HG02759 (cell line): ENCODE data around the gene CDH2.
"Not testable (repeated sequence)": the region's sequence is repeated elsewhere in the genome, so short reads cannot be mapped to it uniquely, and the experiment has no call there.

Source experiments
- ATAC-seq: cut with Tn5 transposase; IDR thresholded peaks from one replicate; pipeline ENCODE4 v1.9.1; 2021; ENCODE audit warnings: mild to moderate bottlenecking, moderate library complexity; ENCODE audit not compliant: unreplicated experiment

The CDH2 gene

DNA sequence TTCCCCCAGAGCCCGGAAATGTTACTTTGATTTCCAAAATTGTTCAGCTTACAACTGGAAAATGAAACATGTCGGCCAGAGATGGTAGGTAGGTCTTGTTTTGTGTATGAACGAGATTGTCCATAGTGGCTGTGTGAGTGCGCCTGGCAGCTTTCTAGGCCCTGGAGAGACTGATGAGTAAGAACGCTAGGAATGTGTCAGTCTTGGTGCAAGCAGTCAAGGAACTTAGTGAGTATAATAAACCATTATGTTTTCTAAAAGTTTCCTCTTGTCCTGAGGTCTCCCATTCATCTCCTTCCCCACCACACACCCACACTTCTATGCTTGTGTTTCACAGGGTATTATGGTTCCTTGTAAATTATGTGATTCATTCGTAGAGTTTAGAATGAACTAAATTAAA is 234.2 kb downstream of the CDH2 start:
- ATAC-seq, result no peak

DNA sequence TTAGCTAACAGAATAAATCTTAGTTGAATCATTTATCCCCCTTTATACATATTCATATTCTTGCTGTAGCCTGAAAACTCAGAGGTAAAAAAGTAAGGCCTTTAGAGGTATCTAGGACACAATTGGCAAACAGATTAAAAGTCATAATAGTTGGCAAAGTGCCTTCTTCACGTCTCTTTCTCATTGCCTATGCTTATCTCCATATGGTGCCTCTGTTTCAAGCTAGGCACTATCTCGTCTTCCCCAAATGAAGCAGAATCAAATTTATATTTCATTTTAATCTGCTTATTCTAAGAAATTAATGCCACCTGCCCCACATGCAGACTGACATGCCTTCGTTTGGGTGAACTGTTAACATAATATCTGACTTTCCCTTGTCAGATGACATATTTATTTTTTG is 245.4 kb downstream of the CDH2 start:
- ATAC-seq, result no peak

DNA sequence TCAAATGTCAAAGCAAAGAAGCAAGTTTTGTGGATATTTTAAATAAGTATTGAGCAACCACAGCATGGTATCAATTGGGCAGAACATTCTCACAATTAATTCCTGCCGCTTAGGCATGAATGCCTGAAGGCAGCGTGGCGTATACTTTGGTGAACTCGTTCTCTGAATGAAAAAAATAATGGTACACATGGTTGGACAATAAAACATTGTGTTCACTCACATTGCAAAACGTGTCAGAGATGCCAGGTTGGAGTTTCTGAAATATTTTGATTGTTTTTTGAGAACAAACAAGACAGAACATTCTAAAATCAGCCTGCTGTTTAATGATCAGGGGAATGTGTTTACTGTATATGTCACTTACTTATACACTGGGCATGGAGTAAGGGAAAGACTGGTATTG is 254.2 kb downstream of the CDH2 start:
- no peak for ATAC-seq

DNA sequence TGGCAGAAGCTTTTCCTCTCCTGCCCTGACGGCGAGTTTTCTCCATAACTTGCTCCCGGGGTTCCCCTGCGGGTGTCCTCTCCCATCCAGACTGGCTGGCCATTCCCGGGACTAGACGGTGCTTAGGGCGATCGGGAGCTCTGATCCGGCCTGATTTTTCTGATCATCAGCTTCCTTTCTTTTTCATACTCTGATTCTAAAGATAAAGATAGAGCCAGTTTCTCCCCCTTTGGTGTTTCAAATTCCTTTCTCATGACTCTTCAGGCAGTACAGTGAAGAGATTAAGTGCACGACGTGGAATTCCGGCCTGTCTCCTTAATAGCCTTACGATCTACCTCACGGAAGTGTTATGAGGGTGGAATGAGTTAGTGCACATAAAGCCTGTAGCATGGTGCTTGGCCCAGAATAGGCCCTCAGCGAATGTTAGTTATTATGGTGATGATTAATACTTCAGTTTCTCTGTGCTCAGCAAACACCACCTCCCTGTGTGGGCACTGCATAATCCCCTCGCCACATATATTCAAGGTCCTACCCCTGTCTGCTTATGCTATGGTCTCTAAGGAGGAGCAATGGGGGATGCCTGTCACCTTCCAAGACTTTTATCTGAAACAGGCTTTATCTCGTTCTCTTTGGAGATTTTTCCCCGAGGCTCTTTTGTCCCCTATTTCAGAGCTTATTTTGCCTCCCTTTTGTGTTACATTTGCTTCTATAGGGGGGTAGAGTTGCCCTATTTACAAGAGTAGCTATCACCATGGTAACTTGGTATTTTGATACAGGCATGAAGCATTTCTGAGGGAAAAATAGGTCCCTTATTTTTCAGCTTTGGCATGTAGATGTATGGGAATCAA is 254.8 kb downstream of the CDH2 start:
- no peak for ATAC-seq

DNA sequence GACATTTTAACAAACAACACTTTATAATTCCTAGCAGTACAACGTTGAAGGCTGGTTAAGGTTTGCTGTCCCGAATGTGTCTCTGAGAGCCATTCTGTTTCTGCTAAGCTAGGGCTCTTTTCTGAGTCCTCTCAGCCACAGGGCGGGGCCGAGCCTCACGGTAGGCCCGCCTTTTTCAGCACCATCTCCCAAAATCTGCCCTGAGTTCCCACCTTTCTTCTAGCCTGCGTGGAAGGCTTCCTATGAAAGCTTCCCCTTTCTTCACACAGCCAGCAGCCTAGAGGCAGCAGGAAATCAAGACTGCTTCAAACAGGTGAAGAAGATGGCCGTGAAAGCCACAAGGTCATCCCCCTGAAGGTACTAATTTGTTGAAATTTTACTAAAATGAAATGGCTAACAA is 255.5 kb downstream of the CDH2 start:
- ATAC-seq, result no peak

DNA sequence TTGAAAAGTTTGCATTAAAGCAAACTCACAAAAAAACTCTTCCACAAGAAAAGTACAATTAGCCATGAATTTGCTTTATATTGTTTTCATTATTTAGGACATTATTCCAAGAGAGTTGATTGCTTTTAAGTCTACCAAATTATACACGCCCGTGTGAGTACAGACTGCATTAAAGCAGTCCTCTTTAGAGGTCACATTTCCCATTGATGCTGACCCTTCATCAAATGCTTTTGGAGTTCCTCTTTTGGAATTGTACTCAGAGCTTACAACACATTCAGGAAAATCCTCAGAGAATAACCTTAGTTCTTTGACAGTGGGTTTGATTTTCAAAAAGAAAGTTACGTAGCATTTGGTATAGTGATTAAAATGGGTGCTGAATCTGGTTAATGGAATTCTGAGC is 256.1 kb downstream of the CDH2 start:
- ATAC-seq, result no peak

DNA sequence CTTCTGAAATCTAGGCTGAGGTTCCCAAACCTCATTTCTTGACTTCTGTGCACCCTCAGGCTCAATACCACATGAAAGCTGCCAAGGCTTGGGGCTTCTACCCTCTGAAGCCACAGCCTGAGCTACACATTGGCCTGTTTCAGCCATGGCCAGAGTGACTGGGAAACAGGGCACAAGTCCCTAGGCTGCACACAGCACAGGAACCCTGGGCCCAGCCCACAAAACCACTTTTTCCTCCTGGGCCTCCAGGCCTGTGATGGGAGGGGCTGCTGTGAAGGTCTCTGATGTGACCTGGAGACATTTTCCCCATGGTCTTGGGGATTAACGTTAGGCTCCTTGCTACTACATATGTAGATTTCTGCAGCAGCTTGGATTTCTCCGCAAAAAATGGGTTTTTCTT is 270.7 kb downstream of the CDH2 start:
- not testable (repeated sequence) for ATAC-seq

DNA sequence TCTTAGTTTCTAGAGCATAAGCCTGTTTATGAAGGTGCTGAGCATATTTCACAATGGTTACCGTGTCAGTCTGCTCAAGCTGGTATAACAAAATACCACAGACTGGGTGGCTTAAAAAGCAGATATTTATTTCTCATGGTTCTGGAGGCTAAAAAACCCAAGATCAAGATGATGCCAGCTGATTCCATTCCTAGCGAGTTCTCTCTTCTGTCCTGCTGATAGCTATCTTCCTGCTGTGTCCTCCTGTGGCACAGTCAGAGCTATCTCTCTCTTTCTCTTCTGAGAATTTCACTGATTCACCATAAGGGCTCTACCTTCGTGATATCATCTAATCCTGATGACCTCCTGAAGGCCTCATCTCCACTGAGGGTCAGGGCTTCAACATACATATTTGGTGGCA is 273.0 kb downstream of the CDH2 start:
- ATAC-seq, result no peak

DNA sequence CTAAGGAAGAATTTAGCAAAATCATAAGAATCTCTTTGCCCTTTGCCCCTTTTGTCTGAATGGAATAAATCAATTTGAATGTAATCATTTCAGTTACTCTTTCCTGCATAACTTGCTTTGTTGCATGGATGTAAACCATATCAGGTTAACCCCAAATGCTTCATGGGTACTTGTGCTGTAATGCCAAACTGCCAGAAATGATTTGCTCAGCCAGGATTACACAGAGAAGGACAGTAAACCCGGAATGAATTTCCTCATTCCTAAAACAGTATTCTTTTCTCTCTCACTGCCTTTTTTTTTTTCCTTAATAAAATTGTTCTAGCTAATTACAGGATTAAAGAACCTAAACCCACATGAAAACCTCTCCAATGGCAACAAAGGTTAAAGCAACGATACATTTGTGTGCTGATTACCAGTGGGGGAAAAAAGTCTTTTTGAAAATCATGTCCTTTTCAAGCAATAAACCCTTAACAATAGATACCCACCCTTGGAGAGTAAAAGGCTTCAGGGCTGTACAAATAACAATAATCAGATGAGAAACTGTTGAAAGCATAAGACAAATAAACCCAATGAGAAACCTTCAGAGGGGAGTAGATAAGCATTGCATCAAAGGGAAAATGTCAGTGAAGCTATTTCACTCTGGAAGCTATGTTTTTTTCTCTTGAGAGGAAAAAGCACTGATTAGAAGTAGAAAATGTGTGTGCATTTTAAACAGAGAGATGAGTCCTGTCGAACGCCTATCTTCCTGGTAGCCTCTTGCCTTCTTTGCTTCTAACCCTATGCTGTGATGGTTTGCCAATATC is 275.3 kb downstream of the CDH2 start:
- ATAC-seq, result no peak
